Left colon (tissue), 2 donors: ENCODE data around the gene MIER1. TPM values are rescaled to one million over a fixed set of nuclear protein-coding genes. Genes with fewer than 3 reads are reported as not detected.

Source experiments
- ATAC-seq: fragments of 200-7000 bp; cut with Tn5 transposase; one replicate; pipeline ENCODE4 v1.9.1; 2020; ENCODE audit warnings: mild to moderate bottlenecking, moderate library complexity
- DNase-seq, 2 donors: peaks; one replicate each; pipeline ENCODE4 v3.0.0-alpha.2; 2020
- intact Hi-C, 2 donors: fragments of 100-400 bp; cut with DNase I in 1 of 2; cut with micrococcal nuclease in 1 of 2; formaldehyde crosslinking; loops; one replicate each; pipeline versions ENCODE4 v1.11.2 to v1.14.0; 2022; cut with DNase I, micrococcal nuclease
- total RNA-seq, 2 donors: library from RNA; stranded (reverse); fragmentation: NEBNext Ultra II Directional; extraction: Animal tissue kit (Norgen Biotek cat#: 25700); gene quantifications; one replicate each; pipeline ENCODE4 v1.2.1, GENCODE V29; 2021
- donor health status: DM: no; HTN: no; CAD: no.
- donor health status: DM: yes; HTN: yes; CAD: no.

The MIER1 gene
- total RNA-seq, 2 donors from 2014 or later, result 64.6 to 86.4 TPM

- intact Hi-C loops, result no loop called here
- no peak for DNase-seq
- no peak for ATAC-seq
These were observed 106.5 kb downstream of the MIER1 start for GRCh38 chr1:67031121-67031858.

DNA sequence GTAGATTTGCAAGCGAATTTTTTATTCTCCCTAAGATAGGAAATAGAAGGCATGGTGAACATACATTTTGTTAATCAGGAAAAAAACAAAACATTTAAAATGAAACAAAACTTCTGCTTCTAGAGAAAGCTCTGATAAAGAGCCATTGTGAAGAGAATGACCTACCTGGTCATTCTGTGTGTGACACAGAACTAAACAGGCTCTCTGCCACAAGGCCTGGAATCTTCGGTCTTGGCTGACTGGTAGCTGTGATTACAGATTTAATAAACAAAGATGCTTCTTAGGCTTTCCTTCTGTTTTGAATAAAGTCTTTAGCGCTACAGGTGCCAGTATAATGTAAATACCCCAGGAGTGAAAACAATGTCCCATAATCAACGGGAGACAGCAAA lies 107.1 kb downstream of the MIER1 start:
- DNase-seq (no peak), ATAC-seq (no peak)
- intact Hi-C loops, result no loop called here

Other genes with a start within 250 kb of the MIER1 start
- gene DYNLT5, start 172.5 kb upstream of the MIER1 start, total RNA-seq, result under 1 TPM; 0.17 to 0.24 TPM
- 10 to 100 TPM; 21.5 to 26.9 TPM for gene INSL5, start 123.7 kb upstream of the MIER1 start, total RNA-seq
- 10 to 100 TPM; 12.0 to 27.2 TPM for gene DNAI4, start 134 bp upstream of the MIER1 start, total RNA-seq
- 10 to 100 TPM; 77.5 to 82.7 TPM for gene SLC35D1, start 129.2 kb downstream of the MIER1 start, total RNA-seq
- gene C1orf141, start 210.0 kb downstream of the MIER1 start, total RNA-seq, result not detected
- gene IL23R, start 241.5 kb downstream of the MIER1 start, total RNA-seq, result 1 to 10 TPM; 2.0 TPM